Fibroblast of the aortic adventitia (primary cell): ENCODE results near the gene PPP2R3B. TPM values are rescaled to one million over a fixed set of nuclear protein-coding genes. Genes with fewer than 3 reads are reported as not detected.

Source experiments
- DNase-seq: peaks from one replicate; pipeline ENCODE4 v3.0.0-alpha.2; 2010; ENCODE audit warnings: low read depth
- H3K4me3 ChIP-seq: 2 replicates; pipeline ENCODE4 v1.5.1; 2011; ENCODE audit warnings: low read depth, mild to moderate bottlenecking, control low read depth, low read length, moderate library complexity
- CTCF ChIP-seq: IDR thresholded peaks from 2 replicates; pipeline ENCODE4 v1.5.1; 2011; ENCODE audit warnings: mild to moderate bottlenecking, low read length, control low read depth, inconsistent platforms; ENCODE audit not compliant: insufficient read depth
- total RNA-seq: library from RNA; depleted of rRNA; stranded (reverse); fragments of >200 nt; gene quantifications from 2 replicates; pipeline ENCODE4 v1.2.3, GENCODE V29; 2012; ENCODE audit warnings: low replicate concordance

The PPP2R3B gene
- total RNA-seq, 1 donor: 9.9 TPM

GRCh38 chrX:404656-405055, 17.9 kb upstream of the PPP2R3B start:
- H3K4me3 ChIP-seq: no peak overlapping the region
- DNase-seq: no peak
- TF ChIP-seq CTCF: no peak

GRCh38 chrX:402857-403256, 16.1 kb upstream of the PPP2R3B start:
- no peak overlapping the region for H3K4me3 ChIP-seq
- no peak for DNase-seq
- no peak for TF ChIP-seq CTCF

GRCh38 chrX:400258-400657, 13.6 kb upstream of the PPP2R3B start:
- no peak for DNase-seq
- no peak overlapping the region for H3K4me3 ChIP-seq
- TF ChIP-seq CTCF: no peak

GRCh38 chrX:397575-397974, 10.9 kb upstream of the PPP2R3B start:
- TF ChIP-seq CTCF: no peak
- H3K4me3 ChIP-seq: no peak overlapping the region
- peak; percentile 33 for DNase-seq

- no peak for TF ChIP-seq CTCF
- no peak for DNase-seq
- no peak overlapping the region for H3K4me3 ChIP-seq
These were observed 8.1 kb upstream of the PPP2R3B start for GRCh38 chrX:394830-395229.

GRCh38 chrX:392575-392846, 5.8 kb upstream of the PPP2R3B start:
- no peak for TF ChIP-seq CTCF
- H3K4me3 ChIP-seq: no peak overlapping the region
- DNase-seq: no peak

- TF ChIP-seq CTCF: no peak
- DNase-seq: no peak
- H3K4me3 ChIP-seq: no peak overlapping the region
These were observed 5.2 kb upstream of the PPP2R3B start for GRCh38 chrX:391717-392574.
